GM19043 (cell line): Measurements from ENCODE around the gene SAMD13.
A peak's percentile ranks its signal among the peaks of the same experiment; 100 is the strongest.
"Not testable (repeated sequence)": the region's sequence is repeated elsewhere in the genome, so short reads cannot be mapped to it uniquely, and the experiment has no call there.

Experiments used
- ATAC-seq: cut with Tn5 transposase; IDR thresholded peaks from one replicate; pipeline ENCODE4 v1.9.1; 2021; ENCODE audit warnings: low read depth; ENCODE audit not compliant: unreplicated experiment

Gene SAMD13

DNA sequence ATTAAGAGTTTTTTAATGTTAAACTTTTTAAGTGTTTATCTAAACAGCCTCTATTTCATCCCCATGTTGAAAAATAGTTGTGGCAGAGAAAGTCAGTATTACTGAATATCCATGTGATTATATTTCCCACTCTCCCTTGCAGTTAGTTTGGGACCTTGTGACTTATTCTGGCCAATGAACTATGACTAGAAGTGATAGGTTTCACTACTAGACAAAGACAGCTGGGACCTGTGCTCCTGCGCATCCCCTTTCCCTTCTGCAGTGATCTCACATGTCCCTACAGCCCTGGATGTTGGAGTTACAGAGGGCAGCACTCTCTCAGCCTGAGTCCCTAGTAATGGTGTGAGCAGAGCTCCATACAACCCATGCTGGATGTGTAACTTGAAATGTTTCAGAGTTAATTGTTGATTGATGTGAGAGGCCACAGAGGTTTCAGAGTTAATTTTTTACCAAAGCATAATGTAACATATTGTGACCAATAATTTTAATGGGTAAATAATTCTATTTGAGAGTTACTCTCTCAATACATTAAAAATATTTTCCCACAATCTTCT is 18.7 kb upstream of the SAMD13 start:
- ATAC-seq, result no peak

DNA sequence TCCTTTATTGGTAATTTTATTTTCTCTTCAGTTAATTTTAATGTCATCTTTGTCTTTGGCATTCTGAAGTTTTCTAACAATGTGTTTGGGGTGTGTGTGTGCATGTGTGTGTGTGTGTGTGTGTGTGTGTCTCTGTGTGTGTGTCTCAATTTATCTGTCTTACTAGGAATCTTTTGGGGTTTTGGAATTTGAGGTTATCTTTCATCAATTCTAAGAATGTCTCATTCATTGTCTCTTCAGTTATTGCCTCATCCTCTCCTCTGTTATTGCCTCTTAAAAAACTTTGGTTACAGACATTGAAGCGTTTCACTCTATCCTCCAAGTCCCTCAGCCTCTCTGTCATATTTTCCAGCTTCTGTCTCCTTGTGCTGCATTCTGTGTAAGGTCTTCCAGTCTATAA is 18.1 kb upstream of the SAMD13 start:
- no peak for ATAC-seq

DNA sequence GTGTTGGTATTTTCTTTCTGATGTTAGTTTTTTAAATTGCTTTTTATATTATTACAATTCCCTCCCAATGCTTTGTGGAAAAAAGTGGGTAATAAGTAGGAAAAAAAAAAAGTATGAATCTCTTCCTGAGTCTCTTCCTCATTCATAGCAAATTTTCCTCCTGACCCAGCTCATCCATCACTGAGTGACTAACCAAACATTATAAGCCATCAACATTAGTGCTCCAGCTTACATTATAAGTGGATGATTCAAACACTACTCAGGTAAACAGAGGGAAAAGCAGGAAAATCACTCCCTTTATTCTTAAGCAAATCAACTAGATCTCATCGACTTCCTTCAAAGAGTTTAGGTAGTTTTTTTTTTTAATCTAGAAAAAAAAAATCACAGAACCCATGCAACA is 15.4 kb upstream of the SAMD13 start:
- no peak for ATAC-seq

DNA sequence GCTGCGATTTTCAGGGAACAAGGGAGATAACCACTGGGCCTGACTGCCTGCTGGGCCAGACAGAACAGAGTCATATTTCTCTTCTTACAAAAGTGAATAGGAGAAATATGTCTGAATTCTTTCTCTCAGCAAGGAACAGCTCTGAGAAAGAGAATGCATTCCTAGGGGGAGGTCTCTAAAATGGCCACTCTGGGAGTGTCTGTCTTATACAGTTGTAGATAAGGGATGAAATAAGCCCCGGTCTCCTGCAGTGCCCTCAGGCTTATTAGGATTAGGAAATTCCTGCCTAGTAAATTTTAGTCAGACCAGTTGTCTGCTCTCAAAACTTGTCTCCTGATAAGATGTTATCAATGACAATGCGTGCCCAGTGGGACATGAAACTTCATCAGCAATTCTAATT is 14.1 kb upstream of the SAMD13 start:
- ATAC-seq, result not testable (repeated sequence)

DNA sequence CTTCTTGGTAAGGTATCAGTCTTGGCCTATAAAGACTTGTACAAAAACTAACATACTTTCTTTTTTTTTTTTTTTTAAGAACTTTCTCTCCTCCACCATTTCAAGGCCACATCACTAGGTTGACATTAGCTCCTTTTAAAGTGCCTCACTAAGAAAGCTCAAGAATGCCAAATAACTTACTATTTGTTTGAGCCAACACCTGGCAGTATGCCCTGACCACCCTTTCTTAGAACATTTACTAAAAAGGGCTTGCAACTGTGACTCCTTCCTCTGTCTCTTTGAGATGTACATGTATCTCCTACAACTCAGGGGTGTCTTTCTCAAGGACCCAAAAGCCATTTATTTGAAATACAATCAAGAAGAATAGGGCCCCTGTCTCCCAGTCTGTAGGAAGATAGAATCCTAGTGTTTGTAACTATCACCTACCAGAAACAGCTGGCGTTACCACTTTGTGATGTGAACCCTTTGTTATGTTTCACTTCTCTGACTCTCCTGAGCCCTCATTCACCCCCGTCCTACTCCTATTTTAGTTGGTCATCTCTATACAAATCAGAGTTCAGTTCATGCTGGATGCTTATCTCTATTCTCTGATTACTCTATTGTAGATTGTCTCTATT is 12.2 kb upstream of the SAMD13 start:
- ATAC-seq, result no peak

DNA sequence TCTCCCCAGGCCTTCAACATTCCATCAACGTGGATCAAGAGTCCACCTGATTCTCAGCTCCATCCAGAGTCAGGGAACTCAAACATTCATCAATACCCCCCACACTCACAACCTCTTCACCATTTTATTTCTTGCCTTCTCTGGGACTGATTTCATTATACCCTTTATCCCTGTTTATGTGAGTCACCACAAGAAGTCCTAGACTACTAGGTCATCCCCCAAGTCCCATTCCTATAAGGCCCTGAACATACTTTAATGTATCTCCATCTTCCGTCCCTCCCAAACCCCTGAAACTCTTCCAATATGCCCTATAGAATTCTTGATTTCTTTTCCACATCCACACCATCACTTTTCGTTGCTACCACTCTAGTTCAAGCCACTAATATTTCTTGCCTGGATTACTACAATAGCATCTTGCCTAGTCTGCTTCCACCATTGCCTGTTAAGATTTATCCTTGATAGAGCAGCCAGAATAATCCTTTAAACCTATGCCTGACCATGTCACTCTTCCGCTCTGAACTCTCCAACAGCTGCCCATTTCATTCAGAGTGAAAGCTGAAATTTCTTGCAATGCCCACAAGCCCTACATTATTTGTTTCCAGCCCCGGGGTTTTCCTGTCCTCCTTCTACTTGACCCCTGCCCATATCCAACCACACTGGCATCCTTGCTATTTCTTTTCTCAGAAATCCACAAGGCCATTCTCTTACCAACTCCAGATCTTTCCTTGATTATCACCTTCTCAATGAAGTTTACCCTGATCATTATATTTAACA is 9.4 kb upstream of the SAMD13 start:
- no peak for ATAC-seq

DNA sequence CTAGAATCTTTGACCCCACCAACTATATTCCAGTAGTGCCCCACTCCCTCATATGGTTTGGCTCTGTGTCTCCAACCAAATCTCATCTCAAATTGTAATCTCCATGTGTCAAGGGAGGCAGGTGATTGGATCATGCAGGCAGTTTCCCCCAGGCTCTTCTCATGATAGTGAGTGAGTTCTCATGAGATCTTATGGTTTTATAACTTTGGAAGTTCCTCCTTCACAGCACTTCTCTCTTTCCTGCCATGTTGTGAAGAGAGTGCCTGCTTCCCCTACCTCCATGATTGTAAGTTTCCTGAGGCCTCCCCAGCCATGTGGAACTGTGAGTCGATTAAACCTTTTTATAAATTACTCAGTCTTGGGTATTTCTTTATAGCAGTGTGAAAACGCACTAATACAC is 7.7 kb upstream of the SAMD13 start:
- no peak for ATAC-seq

DNA sequence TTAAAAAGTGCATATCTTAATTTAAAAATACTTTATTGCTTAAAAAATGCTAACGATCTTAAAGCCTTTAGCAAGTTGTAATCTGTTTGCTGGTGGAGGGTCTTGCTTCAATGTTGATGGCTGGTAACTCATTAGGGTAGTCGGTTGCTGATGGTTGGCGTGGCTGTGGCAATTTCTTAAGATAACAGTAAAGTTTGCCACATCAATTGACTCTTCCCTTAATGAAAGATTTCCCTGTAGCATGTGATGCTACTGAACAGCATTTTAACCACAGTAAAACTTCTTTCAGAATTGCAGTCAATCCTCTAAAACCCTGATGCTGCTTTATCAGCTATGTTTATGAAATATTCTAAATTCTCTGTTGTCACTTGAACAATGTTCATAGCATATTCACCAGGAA is 6.8 kb upstream of the SAMD13 start:
- no peak for ATAC-seq

DNA sequence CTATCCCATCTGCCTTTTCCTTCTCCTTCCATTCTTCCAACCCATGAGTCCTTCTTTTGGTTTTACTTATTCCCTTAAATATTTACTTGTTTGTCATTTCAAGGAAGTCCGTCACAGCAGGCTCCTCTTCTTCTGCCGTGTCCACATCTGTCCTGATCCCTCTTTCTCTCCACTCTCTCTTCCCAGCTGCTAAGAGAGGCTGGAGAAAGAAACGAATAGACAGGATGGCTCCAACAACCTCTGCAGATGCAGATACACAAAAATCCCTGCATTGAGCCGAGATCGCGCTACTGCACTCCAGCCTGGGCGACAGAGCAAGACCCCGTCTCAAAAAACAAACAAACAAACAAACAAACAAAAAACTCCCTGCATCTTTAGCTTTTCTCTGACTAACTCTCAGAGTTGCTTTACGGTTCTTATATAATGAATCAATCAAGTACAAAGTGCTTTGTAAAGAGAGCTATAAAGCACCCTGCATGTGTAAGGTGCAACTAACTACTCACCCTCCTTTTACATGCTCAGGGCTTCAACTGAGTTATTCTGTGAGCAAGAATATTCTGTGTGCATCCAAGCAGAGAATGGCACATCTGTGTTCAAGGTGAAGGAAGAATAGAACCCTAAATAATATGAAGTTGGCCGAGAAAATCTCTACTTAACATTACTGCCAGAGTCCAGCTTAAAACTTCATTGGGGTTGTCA is 3.8 kb upstream of the SAMD13 start:
- no peak for ATAC-seq

DNA sequence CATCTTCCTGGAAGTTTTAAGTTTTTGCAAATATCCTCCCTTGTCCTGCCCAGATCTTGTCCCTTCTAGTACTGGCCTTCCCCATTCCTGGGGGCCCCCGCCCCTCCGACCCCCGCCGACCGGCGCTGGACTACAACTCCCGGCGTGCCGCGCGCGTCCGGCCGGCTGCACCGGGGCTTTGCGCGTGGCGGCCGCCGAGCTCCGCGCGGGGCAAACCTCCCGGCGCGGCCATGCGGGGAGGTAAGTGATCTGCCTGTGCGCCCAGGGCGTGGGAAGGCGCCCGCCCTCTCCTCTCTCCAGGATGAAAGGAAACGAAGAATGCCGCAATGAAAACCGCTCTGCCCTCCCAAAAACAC is 3.2 kb upstream of the SAMD13 start:
- peak; percentile 49 for ATAC-seq

DNA sequence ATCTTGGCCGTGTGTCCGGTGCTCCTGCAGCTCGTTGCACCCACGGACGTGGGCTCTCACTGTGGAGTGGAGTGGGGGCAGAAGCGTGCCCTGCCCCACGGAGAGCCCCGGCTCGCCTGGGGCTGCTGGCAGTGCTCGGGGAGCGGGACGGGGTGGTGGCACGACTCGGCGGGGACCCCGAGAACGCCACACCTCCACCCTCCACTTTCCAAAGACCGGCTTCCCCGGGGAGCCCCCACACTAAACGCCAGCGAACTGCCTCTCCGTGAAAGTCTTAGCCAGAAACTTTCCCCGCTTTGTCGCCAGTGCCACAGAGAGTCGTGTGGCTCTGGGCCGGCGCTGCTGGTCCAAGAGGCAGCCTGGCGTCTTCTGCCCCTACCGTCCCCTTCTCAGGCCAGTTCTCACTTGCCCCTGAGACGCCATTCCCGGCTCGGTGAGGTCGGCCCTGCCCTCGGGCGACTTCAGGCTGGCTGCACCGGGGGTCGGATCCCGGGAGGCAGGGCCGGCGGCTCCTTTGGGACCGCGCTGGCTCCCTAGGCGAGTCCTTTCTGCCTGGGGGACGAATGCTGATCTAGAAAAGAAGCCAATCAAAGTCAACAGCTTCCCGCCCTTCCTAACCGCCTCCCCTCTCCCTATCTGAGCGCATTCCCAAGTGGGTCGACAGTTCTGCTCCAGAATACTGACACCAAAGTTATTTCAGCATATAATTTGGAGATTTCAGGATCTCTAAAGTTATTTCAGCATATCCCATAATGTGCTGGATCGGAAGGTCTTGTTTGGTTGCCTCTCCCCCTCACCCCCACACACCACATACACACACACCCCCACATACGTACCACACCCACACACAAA is 2.6 kb upstream of the SAMD13 start:
- peak; percentile 29 for ATAC-seq

DNA sequence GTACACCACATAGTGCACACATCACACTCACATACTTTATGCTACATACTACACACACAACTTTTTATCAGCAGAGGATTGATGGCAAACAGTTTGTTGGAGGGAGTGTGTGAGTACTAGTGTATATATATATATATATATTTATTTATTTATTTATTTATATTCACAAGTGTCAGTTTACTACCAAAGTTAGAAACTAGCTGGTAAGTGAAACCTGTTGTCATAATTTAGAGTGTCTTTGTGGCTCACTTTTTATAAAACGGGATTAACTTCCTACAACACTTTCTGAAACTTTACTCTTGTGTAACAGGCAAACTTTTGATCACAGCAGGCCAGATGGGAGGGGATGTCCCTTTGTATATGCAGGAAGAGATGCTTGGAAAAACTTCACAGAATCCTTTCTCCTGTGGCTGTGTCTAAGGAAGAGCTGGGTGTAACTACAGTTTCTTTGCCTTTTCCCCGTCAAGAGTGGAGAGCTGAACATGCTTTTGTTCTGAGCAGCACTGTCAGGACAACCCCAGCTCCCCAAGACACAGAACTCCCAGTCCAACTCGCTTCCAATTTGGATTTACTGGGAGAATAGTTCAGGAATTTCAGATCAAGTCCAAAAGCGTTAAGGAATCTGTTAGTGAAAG is 1.9 kb upstream of the SAMD13 start:
- ATAC-seq, result no peak

DNA sequence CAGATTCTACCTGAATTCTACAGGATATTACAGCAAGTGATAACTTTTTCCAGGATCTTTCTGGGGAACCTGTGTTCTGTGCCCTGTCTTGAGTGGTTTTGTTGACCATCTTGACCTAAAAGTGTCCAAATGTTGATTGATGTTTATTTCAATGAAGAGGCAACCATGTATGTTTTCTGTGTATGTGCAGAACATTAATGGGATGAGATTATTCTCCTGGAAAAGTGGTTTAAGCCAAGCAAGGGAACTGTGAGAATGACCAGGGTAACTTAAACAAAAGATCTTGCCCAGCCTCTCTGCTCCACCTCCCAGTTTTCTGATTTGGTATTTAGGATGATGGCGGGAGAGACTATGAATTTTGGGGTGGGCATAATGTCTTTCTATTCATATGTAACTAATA is 1.0 kb upstream of the SAMD13 start:
- no peak for ATAC-seq

DNA sequence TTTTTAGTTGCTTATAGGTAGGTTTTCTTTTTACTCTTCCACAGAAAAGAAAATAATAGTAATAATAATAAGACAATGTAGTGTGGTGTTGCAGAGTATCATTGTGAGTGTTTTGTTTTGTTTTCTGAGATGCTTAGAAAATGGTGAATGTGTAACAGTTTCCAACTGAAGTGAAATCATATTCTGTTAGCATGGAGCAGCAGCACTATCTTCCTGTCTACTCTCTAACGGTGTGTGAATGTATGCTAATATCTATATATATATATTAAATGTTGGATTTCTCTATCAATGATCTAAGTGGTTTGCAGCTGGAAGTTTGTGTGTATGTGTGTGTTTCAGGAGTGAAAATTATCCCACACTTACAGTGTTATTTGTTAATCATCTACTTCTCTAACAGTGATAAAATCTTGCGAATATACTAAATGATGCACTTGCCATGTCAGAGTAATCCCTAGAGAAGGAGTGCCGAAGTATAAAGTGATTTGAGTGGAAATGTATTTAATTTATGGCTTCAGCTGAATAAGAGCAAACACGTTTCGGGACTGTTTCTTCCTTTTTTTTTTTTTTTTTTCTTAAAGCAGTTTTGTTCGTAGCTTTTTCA is 377 bp downstream of the SAMD13 start:
- no peak for ATAC-seq

DNA sequence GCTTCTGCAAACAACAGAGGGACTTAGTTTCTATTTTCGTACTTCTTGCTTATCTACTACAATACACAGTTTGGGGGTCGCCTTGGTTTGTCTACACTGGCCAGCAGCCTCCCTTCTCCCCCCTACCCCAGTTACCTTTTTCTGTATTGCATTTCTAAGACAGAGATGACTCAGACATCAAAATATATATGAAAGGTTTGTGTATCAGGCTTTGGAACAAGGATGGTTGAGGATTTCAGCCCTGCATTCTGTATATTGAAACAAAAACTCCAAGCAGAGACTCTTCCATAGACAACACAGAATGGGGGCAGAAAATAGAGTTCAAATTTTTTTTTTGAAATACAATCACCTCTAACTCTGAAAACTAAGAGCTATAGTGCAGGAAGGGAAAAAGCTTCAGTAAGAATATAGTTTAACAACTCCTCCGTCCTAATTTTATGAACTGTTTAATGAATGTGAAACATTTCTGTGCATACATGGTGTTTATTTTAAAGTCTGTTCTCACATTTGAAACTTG is 1.9 kb downstream of the SAMD13 start:
- ATAC-seq, result no peak

DNA sequence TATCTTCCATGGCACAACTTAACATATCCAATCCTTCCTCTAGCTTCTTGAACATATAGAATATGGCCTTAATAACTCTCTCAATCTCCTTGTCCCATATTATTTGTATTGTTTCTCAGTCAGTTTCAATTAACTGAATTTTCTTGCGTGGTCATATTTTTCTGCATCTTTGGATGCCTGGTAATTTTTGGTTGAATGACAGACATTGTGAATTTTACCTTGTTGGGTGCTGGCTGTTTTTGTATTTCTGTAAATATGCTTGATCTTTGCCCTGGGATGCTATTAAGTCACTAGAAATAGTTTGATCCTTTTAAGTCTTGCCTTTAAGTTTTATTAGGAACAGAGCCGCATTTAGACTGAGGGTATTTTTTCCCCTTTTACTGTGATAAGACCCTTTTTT is 5.9 kb downstream of the SAMD13 start:
- no peak for ATAC-seq

DNA sequence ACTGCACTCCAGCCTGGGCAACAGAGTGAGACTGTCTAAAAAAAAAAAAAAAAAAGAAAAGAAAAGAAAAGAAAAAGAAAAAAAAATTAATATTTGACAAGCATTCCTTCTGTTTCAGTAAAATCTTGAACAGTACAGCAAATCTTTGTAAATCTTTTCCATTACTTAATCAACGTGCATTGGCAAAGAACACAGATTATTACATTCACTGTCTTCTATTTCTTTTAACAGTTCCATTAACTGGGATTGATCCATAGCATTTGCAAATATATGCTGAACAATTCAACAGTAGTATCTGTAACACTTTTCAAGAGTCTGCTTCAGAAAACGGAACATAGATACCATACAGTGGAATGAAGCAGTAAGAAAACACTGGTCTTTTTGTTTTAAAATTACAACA is 9.8 kb downstream of the SAMD13 start:
- no peak for ATAC-seq

DNA sequence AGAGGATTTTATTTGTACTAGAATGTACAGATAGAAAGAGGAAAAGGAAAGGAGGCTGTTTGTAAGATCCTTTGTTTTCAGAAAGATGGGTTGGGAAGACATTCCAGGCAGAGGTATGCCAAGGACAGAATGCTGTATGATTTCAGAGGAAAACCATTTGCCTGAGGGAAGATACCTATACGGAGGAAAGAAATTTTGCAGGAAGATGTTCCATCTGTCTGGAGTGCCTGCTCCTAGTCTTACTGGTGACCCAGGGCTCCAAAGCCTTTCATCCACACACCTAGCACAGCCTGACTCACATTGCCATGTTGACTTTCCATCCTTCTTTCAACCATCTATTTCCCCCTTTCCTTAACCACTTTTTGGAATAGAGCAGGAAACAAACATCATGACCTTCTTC is 18.2 kb downstream of the SAMD13 start:
- no peak for ATAC-seq

DNA sequence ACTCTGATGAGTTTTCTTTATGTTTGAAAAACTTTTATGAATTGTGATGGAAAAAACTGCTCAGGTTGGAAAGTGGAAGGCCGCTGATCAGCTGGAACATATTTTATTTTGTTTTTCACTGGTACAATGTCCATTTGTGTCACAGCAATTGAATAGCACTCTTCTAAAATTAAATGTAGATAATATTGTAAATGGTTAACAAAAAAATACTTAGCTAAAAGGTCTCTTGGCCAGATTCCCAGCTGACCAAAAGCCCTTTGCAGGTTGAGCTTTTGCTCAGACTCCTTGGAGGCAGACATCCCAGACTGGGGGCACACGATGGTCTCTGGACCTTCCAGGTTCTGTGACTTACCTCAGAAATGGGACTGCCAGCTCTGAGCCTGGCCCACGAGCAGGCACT is 26.3 kb downstream of the SAMD13 start:
- no peak for ATAC-seq
